Loucy (cell line): Measurements from ENCODE around the gene GATA5.

Experiments
- CTCF ChIP-seq: fragments of 200-600 bp; sonication (generic); conservative IDR thresholded peaks from 2 replicates; pipeline ENCODE4 v1.5.1; 2014; ENCODE audit warnings: mild to moderate bottlenecking, antibody characterized with exemption, low read length
- EZH2phosphoT487 ChIP-seq: fragments of 200-600 bp; IDR thresholded peaks from 2 replicates; pipeline ENCODE4 v1.6.1; 2018; ENCODE audit warnings: antibody characterized with exemption, mild to moderate bottlenecking, moderate library complexity, borderline replicate concordance

GRCh38 chr20:62511300-62511914 lies 35.6 kb upstream of the GATA5 start:
- no peak for TF ChIP-seq CTCF
- no peak for TF ChIP-seq EZH2phosphoT487
